ENCODE data around the gene RNF149. TPM values are rescaled to one million over a fixed set of nuclear protein-coding genes. Genes with fewer than 3 reads are reported as not detected.

Gene RNF149
- total RNA-seq, 4 donors from 2014 or later: 70.1 to 135 (median 77.7) TPM

GRCh38 chr2:101272045-101272784 lies 36.3 kb downstream of the RNF149 start:
- DNase-seq (ENCODE audit: low spot score in 2 of 2): no peak
- WGBS: 78% methylated on average over 3 of the region's 3 CpGs
- no peak for TF ChIP-seq CTCF (IDR thresholded peaks at IDR 0.05)

GRCh38 chr2:101270700-101271259 lies 37.7 kb downstream of the RNF149 start:
- Histone ChIP-seq H3K27ac (no peak overlapping the region), H3K27me3 (no peaks in the 10 kb centered on the region), H3K4me3 (no peak overlapping the region), H3K36me3 (peaks cover 82% of the 10 kb centered on the region), H3K9me3 (no peaks in the 10 kb centered on the region), H3K4me1 (no peaks in the 10 kb centered on the region)
- TF ChIP-seq CTCF (IDR thresholded peaks at IDR 0.05): no peak
- no peak for TF ChIP-seq EP300 (IDR thresholded peaks at IDR 0.05)
- TF ChIP-seq POLR2A (IDR thresholded peaks at IDR 0.05): no peak
- no peak for TF ChIP-seq POLR2AphosphoS5 (IDR thresholded peaks at IDR 0.05)
- WGBS: 94% methylated on average over 8 of the region's 8 CpGs
- DNase-seq (ENCODE audit: low spot score in 2 of 2): no peak

More at GRCh38 chr2:101272045-101272784, 36.3 kb downstream of the RNF149 start:
- Histone ChIP-seq H3K27me3 (no peaks in the 10 kb centered on the region), H3K4me3 (no peak overlapping the region), H3K4me1 (no peaks in the 10 kb centered on the region), H3K9me3 (no peaks in the 10 kb centered on the region), H3K36me3 (peaks cover 73% of the 10 kb centered on the region), H3K27ac (no peak overlapping the region)

GRCh38 chr2:101267671-101268656 lies 40.5 kb downstream of the RNF149 start:
- 72% methylated on average over 15 of the region's 15 CpGs for WGBS
- H3K4me1 ChIP-seq: no peaks in the 10 kb centered on the region
- no peak overlapping the region for H3K4me3 ChIP-seq
- H3K9me3 ChIP-seq: no peaks in the 10 kb centered on the region
- H3K27ac ChIP-seq: no peak overlapping the region
- no peaks in the 10 kb centered on the region for H3K27me3 ChIP-seq
- no peak for TF ChIP-seq POLR2A (IDR thresholded peaks at IDR 0.05)
- no peak for TF ChIP-seq POLR2AphosphoS5 (IDR thresholded peaks at IDR 0.05)
- no peak for TF ChIP-seq EP300 (IDR thresholded peaks at IDR 0.05)
- TF ChIP-seq CTCF (IDR thresholded peaks at IDR 0.05): no peak
- H3K36me3 ChIP-seq: peaks cover 91% of the 10 kb centered on the region
- DNase-seq (ENCODE audit: low spot score in 2 of 2): no peak

- no peak overlapping the region for H3K4me3 ChIP-seq
- peaks cover 80% of the 10 kb centered on the region for H3K36me3 ChIP-seq
- no peak for DNase-seq (ENCODE audit: low spot score in 2 of 2)
- H3K27me3 ChIP-seq: no peaks in the 10 kb centered on the region
- WGBS: 69% methylated on average over 11 of the region's 11 CpGs
- no peak overlapping the region for H3K27ac ChIP-seq
- H3K4me1 ChIP-seq: no peaks in the 10 kb centered on the region
- TF ChIP-seq POLR2AphosphoS5 (IDR thresholded peaks at IDR 0.05) (no peak), CTCF (IDR thresholded peaks at IDR 0.05) (no peak), EP300 (IDR thresholded peaks at IDR 0.05) (no peak), POLR2A (IDR thresholded peaks at IDR 0.05) (no peak)
- H3K9me3 ChIP-seq: no peaks in the 10 kb centered on the region
Observed at GRCh38 chr2:101265893-101266499, 42.5 kb downstream of the RNF149 start.
